Prostate gland (tissue), 2 donors: ENCODE results near the gene MEG3. TPM values are rescaled to one million over a fixed set of nuclear protein-coding genes. Genes with fewer than 3 reads are reported as not detected.

Source experiments
- DNase-seq: peaks from one replicate; pipeline ENCODE4 v3.0.0-alpha.2; 2019; ENCODE audit warnings: low spot score
- H3K27ac ChIP-seq, 2 donors: fragments of 200-600 bp; sonication (generic); 2 replicates each; pipeline ENCODE4 v1.5.1; 2017 to 2019
- H3K27me3 ChIP-seq: fragments of 200-600 bp; sonication (generic); replicated peaks from 2 replicates; pipeline ENCODE4 v1.5.1; 2019; ENCODE audit not compliant: insufficient read depth
- H3K36me3 ChIP-seq, 2 donors: fragments of 200-600 bp; sonication (generic); 1 replicate in 1 of 2; 2 replicates in 1 of 2; pipeline versions ENCODE4 v1.5.1 to v1.8.1; 2017 to 2019
- H3K4me1 ChIP-seq: fragments of 200-600 bp; sonication (generic); replicated peaks from 2 replicates; pipeline ENCODE4 v1.5.1; 2019
- H3K4me3 ChIP-seq, 2 donors: fragments of 200-600 bp; sonication (generic); 2 replicates each; pipeline ENCODE4 v1.5.1; 2017 to 2019
- H3K9me3 ChIP-seq: fragments of 200-600 bp; sonication (generic); 2 replicates; pipeline ENCODE4 v1.5.1; 2017
- CTCF ChIP-seq, 4 experiments: fragments of 200-600 bp in 2 of 4; fragments of 450-650 bp in 2 of 4; sonication (generic) in 2 of 4; IDR thresholded peaks; 1 replicate in 3 of 4; 2 replicates in 1 of 4; pipeline ENCODE4 v1.5.1; 2016 to 2019; ENCODE audit warnings: antibody characterized with exemption in 4 of 4, mild to moderate bottlenecking in 2 of 4, moderate library complexity in 2 of 4
- POLR2A ChIP-seq: fragments of 450-650 bp; IDR thresholded peaks from one replicate; pipeline ENCODE4 v1.6.1; 2016; ENCODE audit warnings: antibody characterized with exemption, mild to moderate bottlenecking
- POLR2AphosphoS5 ChIP-seq: sonication (generic); formaldehyde crosslinking; IDR thresholded peaks from one replicate; pipeline ENCODE4 v1.6.1; 2017; ENCODE audit warnings: antibody characterized with exemption
- WGBS: methylation state at CpG from one replicate; pipeline ENCODE4 v1.1.5; 2018; 5-methylcytosine and 5-hydroxymethylcytosine counted together
- intact Hi-C: fragments of 100-400 bp; cut with DNase I; formaldehyde crosslinking; loops from one replicate; pipeline ENCODE4 v1.14.2; 2022
- total RNA-seq, 2 donors: library from RNA; depleted of rRNA; stranded (reverse); fragments of >200 nt; gene quantifications; one replicate each; pipeline ENCODE4 v1.1.0, GENCODE V29; 2016

Gene MEG3
- total RNA-seq, 2 donors from 2014 or later, result 21.9 to 135 TPM

GRCh38 chr14:100810435-100810834 is 15.5 kb upstream of the MEG3 start:
- H3K4me3 ChIP-seq, result no peak overlapping the region
- no peaks in the 10 kb centered on the region for H3K27me3 ChIP-seq
- H3K36me3 ChIP-seq, result no peaks in the 10 kb centered on the region
- no peaks in the 10 kb centered on the region for H3K4me1 ChIP-seq
- DNase-seq, result no peak
- intact Hi-C loops, result no loop called here
- no peaks in the 10 kb centered on the region for H3K9me3 ChIP-seq
- 80% methylated on average over 7 of the region's 7 CpGs for WGBS
- TF ChIP-seq POLR2A (no peak), POLR2AphosphoS5 (no peak), CTCF (IDR thresholded peaks at IDR 0.05) (no peak)
- no peak overlapping the region for H3K27ac ChIP-seq

GRCh38 chr14:100810861-100811461 is 15.0 kb upstream of the MEG3 start:
- TF ChIP-seq CTCF (IDR thresholded peaks at IDR 0.05) (no peak), POLR2AphosphoS5 (no peak), POLR2A (no peak)
- no peak for DNase-seq
- Histone ChIP-seq H3K4me1 (no peaks in the 10 kb centered on the region), H3K27me3 (no peaks in the 10 kb centered on the region), H3K9me3 (no peaks in the 10 kb centered on the region), H3K27ac (no peak overlapping the region), H3K4me3 (no peak overlapping the region), H3K36me3 (no peaks in the 10 kb centered on the region)
- intact Hi-C loops, result no loop called here
- WGBS, result 80% methylated on average over 21 of the region's 21 CpGs

GRCh38 chr14:100813291-100813690 is 12.6 kb upstream of the MEG3 start:
- Histone ChIP-seq H3K27me3 (no peaks in the 10 kb centered on the region), H3K36me3 (no peaks in the 10 kb centered on the region), H3K4me3 (no peak overlapping the region), H3K4me1 (no peaks in the 10 kb centered on the region), H3K9me3 (no peaks in the 10 kb centered on the region), H3K27ac (no peak overlapping the region)
- no peak for DNase-seq
- WGBS, result 97% methylated on average over 10 of the region's 10 CpGs
- TF ChIP-seq CTCF (IDR thresholded peaks at IDR 0.05), result no peak
- no peak for TF ChIP-seq POLR2A
- no peak for TF ChIP-seq POLR2AphosphoS5
- intact Hi-C loops, result no loop called here

GRCh38 chr14:100815478-100816285 is 10.2 kb upstream of the MEG3 start:
- TF ChIP-seq POLR2AphosphoS5, result no peak
- TF ChIP-seq CTCF (IDR thresholded peaks at IDR 0.05), result no peak
- TF ChIP-seq POLR2A, result no peak

More at GRCh38 chr14:100815478-100816285, 10.2 kb upstream of the MEG3 start:
- H3K36me3 ChIP-seq, result no peaks in the 10 kb centered on the region
- no peak overlapping the region for H3K4me3 ChIP-seq
- H3K27ac ChIP-seq, result no peak overlapping the region
- no peaks in the 10 kb centered on the region for H3K4me1 ChIP-seq
- no peaks in the 10 kb centered on the region for H3K9me3 ChIP-seq
- intact Hi-C loops, result loop anchor here (5.0 kb wide), 1 partner anchor 87 kb away; the partner anchor contains the start of gene RTL1
- DNase-seq, result no peak
- WGBS, result 89% methylated on average over 15 of the region's 15 CpGs
- no peaks in the 10 kb centered on the region for H3K27me3 ChIP-seq
